ENCODE data around the gene RPS6KA2.
A peak's percentile ranks its signal among the peaks of the same experiment; 100 is the strongest.

RPS6KA2 gene

DNA sequence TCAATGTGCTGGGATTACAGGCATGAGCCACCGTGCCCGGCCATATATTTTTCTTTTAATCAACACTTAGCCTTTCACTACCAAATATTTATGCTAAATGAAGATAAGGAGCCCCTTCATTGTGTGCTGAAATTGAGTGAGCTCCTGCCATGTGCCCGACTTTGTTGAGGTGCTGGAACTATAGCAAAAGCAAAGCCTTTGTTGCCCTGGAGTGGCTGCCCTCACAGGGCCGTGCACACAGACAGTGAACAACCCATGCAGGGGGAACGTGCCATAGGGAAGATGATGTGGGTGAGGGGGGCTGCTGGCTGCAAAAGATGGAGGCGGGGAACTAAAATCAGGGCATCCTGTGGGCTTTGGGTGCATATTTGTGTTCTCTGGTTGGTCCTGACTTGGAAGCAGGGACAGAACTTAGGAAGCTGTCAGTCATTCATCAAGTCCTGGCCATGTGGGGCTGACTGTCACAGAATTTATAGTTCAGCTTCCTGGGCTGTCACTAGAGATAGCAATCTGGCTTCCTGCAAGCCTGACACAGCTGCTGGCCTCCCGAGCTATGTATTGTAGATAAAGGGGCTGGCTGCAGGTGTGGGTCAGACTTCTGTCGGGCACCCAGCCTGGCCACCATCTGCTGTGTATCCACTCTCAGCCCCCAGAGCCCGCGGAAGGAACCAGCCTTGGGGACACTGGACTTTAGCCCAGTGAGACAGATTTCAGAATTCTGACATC is 187.5 kb downstream of the RPS6KA2 start:
- peak; percentile 34 for DNase-seq

DNA sequence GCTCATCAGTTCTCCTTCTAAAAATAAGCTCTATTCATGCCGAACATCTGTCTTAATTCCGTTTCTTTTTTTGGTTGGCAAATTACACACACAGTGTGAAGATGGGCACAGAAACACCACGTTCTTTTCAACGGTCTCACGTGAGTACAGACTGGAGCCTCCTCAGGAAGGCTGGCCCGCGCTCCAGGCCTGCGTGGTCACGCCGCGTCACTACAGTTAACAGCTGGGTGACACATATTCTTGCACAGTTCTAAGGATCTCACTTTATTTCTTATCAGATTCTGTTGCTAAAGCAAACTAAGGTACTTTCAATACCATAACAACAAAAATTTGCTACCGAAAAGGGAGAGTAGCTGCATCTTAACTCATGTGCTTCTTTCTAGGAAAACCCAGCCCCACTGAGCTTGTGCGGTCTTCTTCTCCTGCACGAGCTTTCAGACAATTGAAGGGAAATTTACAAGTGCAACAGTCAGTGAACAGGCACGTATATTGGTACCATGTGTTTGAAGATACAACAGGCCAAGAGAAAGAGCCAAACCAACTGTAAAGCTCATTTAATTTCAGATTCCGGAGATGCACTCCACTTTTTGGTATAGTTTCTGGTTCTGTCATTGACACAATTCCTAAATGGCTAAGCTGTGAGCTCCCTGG is 188.7 kb downstream of the RPS6KA2 start:
- no peak for DNase-seq

DNA sequence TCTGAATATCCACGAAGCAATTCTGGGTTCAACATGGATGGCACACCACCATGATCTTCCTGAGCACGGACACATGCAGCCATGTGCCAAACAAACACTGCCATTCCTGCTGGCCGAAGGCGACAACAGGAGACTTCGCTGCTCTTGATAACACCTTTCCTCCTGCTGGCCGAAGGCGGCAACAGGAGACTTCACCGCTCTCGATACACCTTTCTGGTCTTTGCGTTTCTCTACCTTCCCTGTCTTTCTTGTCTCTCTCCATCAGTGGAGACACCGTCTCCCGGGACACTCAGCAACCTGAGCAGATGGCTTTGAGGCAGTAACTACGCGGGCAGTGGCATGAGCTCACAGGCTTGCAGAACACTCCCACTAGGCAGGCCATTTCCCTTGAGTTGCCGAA is 189.4 kb downstream of the RPS6KA2 start:
- DNase-seq = no peak

DNA sequence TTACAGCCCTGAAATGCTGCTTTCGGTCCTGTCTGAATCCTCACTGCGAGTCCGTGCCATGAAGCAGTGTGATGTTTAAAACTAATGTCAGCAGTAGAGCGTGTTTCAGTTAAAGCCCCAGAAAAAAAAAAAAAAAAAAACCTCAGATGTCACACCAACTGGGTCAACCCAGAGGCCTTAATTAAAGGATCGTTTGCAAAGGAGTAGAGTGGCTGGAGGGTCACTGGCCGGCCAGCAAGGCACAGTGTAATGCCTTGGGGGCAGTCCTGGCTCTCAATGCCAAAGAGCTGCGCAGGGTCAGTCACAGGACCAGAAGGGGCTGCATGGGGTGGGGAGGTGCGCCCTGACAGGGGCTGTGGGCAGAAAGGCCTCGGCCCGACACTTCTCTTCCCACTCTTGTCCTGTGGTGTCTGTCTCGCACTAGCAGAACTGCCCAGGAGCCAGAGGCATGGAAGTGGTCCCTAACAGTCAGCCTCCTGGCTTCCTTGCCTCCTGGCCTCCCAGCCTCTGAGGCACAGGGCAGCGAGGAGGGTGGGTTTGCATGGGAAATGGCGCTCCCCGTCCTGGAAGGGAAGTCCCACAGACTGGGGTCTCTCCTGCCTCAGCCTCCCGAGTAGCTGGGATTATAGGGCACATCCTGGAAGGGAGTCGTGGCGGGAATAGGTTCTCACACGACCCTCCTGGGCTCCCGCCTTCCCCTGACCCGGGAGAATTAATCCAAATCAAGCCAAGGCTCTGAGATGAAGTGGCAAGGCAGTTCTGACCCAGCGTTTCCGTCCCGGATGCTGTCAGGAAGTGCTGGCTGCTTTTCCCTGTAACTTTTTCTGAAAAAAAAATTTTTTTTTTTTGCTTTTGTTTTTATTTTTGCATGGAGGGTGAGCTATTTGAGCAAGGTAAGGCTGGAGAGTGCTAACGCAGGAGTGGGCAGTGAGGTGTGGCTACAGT is 190.6 kb downstream of the RPS6KA2 start:
- no peak for DNase-seq

- DNase-seq = no peak
Observed at GRCh38 chr6:166435574-166435973, 191.5 kb downstream of the RPS6KA2 start.

GRCh38 chr6:166434336-166434735 is 192.7 kb downstream of the RPS6KA2 start:
- DNase-seq = no peak

- peak; percentile 95 for DNase-seq
Observed at GRCh38 chr6:166433096-166433495, 194.0 kb downstream of the RPS6KA2 start.

DNA sequence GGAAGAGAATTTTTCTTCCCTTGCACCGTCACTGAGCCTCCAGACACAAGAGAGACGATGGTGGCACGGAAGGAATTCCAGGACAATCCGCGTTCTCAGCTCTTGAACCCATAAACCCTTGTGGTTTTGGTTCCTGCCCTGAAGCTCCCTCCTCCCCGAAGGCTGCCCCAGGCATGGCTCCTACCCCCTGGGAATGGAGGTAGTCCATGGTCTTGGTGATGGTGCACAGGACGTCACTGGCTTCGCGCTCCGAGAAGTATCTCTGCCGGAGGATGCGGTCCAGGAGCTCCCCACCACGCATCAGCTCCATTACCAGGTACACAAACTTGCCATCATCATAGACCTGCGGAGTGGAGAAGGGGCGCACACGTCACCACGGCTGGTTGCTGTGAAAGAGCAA is 196.8 kb downstream of the RPS6KA2 start:
- no peak for DNase-seq

GRCh38 chr6:166424431-166424830 is 202.6 kb downstream of the RPS6KA2 start:
- DNase-seq = no peak

- DNase-seq = no peak
Observed at GRCh38 chr6:166423781-166424180, 203.3 kb downstream of the RPS6KA2 start.

GRCh38 chr6:166423051-166423745 is 203.9 kb downstream of the RPS6KA2 start:
- no peak for DNase-seq

GRCh38 chr6:166422201-166422940 is 204.7 kb downstream of the RPS6KA2 start:
- DNase-seq = no peak

GRCh38 chr6:166420351-166420750 is 206.7 kb downstream of the RPS6KA2 start:
- DNase-seq = peak; percentile 19

DNA sequence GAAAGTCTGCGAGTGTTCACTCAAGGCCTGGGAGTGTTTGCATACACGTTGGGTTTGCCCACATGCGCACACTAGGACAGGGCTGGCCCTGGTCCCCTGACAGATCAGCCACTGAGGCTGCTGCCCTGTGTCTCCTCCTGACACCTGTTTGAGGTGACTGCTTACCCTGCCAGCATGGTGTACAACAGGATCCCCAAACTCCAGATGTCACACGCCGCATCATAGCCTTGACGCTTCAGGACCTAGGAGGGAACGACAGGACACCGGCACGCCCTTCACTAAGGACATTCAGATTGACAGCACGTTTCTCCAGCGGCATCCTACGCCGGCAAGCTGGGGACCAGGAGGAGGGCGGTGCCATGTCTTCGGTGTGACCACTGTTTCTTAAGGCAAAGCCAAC is 207.3 kb downstream of the RPS6KA2 start:
- no peak for DNase-seq

GRCh38 chr6:166419286-166419685 is 207.8 kb downstream of the RPS6KA2 start:
- no peak for DNase-seq

- DNase-seq = no peak
Observed at GRCh38 chr6:166418691-166419143, 208.3 kb downstream of the RPS6KA2 start.

- peak; percentile 94 for DNase-seq
Observed at GRCh38 chr6:166417285-166417691, 209.8 kb downstream of the RPS6KA2 start.

DNA sequence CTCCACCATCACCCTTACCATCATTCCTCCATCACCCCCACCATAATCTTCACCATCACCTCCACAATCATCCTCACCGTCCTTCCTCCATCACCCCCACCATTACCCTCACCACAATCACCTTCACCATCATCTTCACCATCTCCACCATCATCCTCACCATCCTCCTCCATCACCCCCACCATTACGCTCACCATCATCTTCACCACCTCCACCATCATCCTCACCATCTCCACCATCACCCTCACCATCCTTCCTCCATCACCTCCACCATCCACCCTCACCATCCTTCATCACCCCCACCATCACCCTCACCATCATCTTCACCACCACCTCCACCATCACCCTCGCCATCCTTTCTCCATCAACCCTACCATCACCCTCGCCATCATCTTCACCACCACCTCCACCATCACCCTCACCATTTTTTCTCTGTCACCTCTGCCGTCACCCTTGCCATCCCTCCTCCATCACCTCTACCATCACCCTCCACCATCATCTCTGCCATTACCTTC is 211.2 kb downstream of the RPS6KA2 start:
- no peak for DNase-seq

DNA sequence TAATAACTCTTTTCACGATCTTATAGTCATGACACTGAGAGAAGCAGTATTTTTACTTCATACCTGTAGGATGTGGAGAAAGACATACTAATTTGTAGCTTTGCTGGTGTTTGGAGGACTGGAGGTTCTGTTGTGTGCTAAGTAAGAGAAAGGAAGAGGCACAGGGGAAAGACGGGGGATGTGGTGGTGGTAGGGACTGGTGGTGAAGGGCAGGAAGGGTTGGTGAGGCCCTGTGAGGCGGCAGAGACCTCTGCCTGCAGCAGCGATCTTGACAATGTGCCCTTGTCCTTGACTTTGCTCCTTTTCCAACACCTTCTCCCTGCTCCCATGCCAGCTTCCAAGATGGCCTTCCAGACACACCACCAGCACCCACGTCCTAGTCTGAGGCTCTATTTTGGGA is 211.7 kb downstream of the RPS6KA2 start:
- no peak for DNase-seq

DNA sequence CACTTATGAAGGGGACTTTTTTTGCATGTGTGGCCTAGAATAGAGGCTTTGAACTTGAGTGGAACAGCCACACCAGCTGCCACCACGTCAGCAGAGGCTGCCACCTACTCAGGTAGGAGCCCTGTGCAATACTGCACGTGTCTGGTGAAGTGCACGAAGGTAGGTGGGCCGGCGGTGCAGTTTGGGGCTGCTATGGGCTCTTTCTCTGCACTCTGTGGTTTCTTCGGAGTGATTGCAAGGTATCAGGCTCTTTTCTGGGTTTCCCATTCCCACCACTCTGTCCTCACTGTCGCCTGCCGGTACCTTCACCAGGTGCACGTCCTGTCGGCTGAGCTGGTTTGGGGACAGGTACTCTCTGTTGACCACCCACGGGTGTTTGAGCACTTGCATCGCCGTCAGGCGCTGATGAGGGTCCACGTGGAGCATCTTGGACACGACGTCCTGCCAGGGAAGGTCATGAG is 213.5 kb downstream of the RPS6KA2 start:
- DNase-seq = no peak

GRCh38 chr6:166412911-166413384 is 214.1 kb downstream of the RPS6KA2 start:
- no peak for DNase-seq

All from NCI-H82 (cell line).